Measurements from ENCODE around the gene PPP1R18. TPM values are rescaled to one million over a fixed set of nuclear protein-coding genes. Genes with fewer than 3 reads are reported as not detected.

The PPP1R18 gene

GRCh38 chr6:30641048-30641447 is 45.4 kb downstream of the PPP1R18 start:
- Histone ChIP-seq H3K4me2 (ENCODE audit: low read length) (no peak overlapping the region), H3K23ac (ENCODE audit: low read length) (no peak overlapping the region), H4K5ac (ENCODE audit: low read length) (no peak overlapping the region), H3K4me3 (ENCODE audit: low read length) (no peak overlapping the region), H2BK5ac (ENCODE audit: low read length) (no peak overlapping the region), H2AK5ac (ENCODE audit: low read length) (no peak overlapping the region), H3K79me2 (ENCODE audit: control insufficient read depth, insufficient read depth, low read length) (peaks cover 8% of the 10 kb centered on the region), H3K18ac (ENCODE audit: low read length) (no peak overlapping the region), H3K27me3 (ENCODE audit: insufficient read depth, low read length, poor library complexity) (no peaks in the 10 kb centered on the region), H2BK15ac (replicated peaks; ENCODE audit: low read depth) (no peak overlapping the region), H2BK120ac (ENCODE audit: low read depth, low read length) (no peak overlapping the region), H4K8ac (ENCODE audit: low read depth, low read length) (no peak overlapping the region), H3K36me3 (ENCODE audit: control insufficient read depth, insufficient read depth, low read length) (peaks cover 7% of the 10 kb centered on the region), H3K56ac (ENCODE audit: low read length) (no peak overlapping the region), H3K27ac (ENCODE audit: low read depth, low read length) (no peak overlapping the region), H3K4ac (ENCODE audit: low read depth, low read length) (no peak overlapping the region), H3K79me1 (ENCODE audit: low read length) (peaks cover 9% of the 10 kb centered on the region), H3K9ac (ENCODE audit: low read length) (no peak overlapping the region), H3K4me1 (ENCODE audit: control insufficient read depth, low read depth, low read length) (peaks cover under 1% of the 10 kb centered on the region)
- no peak for DNase-seq
- WGBS (ENCODE audit: extremely low coverage, insufficient coverage, low lambda C conversion rate) = no CpG with 5 or more reads among the region's 1 CpG

DNA sequence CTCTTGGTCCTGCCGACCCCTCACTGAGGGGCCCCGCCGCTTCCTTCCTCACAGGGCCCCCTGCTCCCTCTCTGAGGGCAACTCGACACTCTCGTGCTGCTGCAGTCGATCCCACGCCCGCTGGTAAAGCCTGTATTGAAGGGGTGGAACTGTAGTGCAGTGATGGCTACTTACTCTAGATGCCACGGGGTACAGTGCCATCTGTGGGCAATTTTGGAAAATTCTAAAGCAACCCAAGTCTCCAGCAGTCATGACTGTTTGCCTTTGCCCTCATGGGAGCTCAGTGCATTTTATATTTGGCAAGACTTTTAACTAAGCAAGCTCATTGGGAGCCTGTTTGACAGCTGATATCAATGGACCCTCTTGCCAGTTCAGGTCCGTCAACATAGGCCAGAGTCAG is 46.0 kb downstream of the PPP1R18 start:
- peaks cover 3% of the 10 kb centered on the region for H3K79me2 ChIP-seq (ENCODE audit: control insufficient read depth, insufficient read depth, low read length)
- H3K4me1 ChIP-seq (ENCODE audit: control insufficient read depth, low read depth, low read length) = no peaks in the 10 kb centered on the region
- H2AK5ac ChIP-seq (ENCODE audit: low read length) = no peak overlapping the region
- H2BK15ac ChIP-seq (replicated peaks; ENCODE audit: low read depth) = no peak overlapping the region
- peaks cover 5% of the 10 kb centered on the region for H3K79me1 ChIP-seq (ENCODE audit: low read length)
- no peak overlapping the region for H3K4me3 ChIP-seq (ENCODE audit: low read length)
- no peak overlapping the region for H3K18ac ChIP-seq (ENCODE audit: low read length)
- H3K27me3 ChIP-seq (ENCODE audit: insufficient read depth, low read length, poor library complexity) = no peaks in the 10 kb centered on the region
- DNase-seq = no peak
- no peak overlapping the region for H3K23ac ChIP-seq (ENCODE audit: low read length)
- H2BK120ac ChIP-seq (ENCODE audit: low read depth, low read length) = no peak overlapping the region
- no peak overlapping the region for H3K4me2 ChIP-seq (ENCODE audit: low read length)
- H4K8ac ChIP-seq (ENCODE audit: low read depth, low read length) = no peak overlapping the region
- H3K56ac ChIP-seq (ENCODE audit: low read length) = no peak overlapping the region
- peaks cover 7% of the 10 kb centered on the region for H3K36me3 ChIP-seq (ENCODE audit: control insufficient read depth, insufficient read depth, low read length)
- no peak overlapping the region for H3K27ac ChIP-seq (ENCODE audit: low read depth, low read length)
- H3K9ac ChIP-seq (ENCODE audit: low read length) = no peak overlapping the region
- H2BK5ac ChIP-seq (ENCODE audit: low read length) = no peak overlapping the region
- H3K4ac ChIP-seq (ENCODE audit: low read depth, low read length) = no peak overlapping the region
- H4K5ac ChIP-seq (ENCODE audit: low read length) = no peak overlapping the region
- no CpG with 5 or more reads among the region's 10 CpGs for WGBS (ENCODE audit: extremely low coverage, insufficient coverage, low lambda C conversion rate)

DNA sequence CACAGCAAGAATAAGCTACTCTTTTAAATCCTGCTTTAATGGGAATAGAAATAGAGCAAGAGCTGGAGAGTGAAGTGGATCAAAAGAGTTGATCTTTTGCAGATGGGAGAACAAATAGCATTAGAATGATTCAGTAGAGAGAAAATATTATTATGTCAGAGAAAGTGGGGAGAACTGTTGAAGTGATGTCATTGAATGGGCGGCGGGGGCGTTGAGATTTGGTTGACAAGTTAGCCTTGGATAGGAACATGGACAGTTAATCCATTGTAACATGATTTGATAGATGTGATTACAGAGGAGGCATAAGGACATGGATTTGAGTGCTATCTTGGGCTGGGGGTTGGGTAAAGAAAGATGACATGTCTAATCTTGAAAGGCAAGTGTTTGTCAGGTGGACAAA is 50.6 kb downstream of the PPP1R18 start:
- Histone ChIP-seq H2BK120ac (ENCODE audit: low read depth, low read length) (no peak overlapping the region), H3K18ac (ENCODE audit: low read length) (no peak overlapping the region), H3K56ac (ENCODE audit: low read length) (no peak overlapping the region), H3K23ac (ENCODE audit: low read length) (no peak overlapping the region), H4K8ac (ENCODE audit: low read depth, low read length) (peak overlapping the region; percentile 65), H3K4me3 (ENCODE audit: low read length) (no peak overlapping the region), H3K9ac (ENCODE audit: low read length) (no peak overlapping the region), H3K4ac (ENCODE audit: low read depth, low read length) (no peak overlapping the region), H2BK15ac (replicated peaks; ENCODE audit: low read depth) (no peak overlapping the region), H4K5ac (ENCODE audit: low read length) (no peak overlapping the region), H3K4me2 (ENCODE audit: low read length) (no peak overlapping the region), H3K27me3 (ENCODE audit: insufficient read depth, low read length, poor library complexity) (no peaks in the 10 kb centered on the region), H2AK5ac (ENCODE audit: low read length) (no peak overlapping the region), H3K36me3 (ENCODE audit: control insufficient read depth, insufficient read depth, low read length) (peaks cover 8% of the 10 kb centered on the region), H3K27ac (ENCODE audit: low read depth, low read length) (no peak overlapping the region), H3K79me2 (ENCODE audit: control insufficient read depth, insufficient read depth, low read length) (no peaks in the 10 kb centered on the region), H3K4me1 (ENCODE audit: control insufficient read depth, low read depth, low read length) (no peaks in the 10 kb centered on the region), H3K79me1 (ENCODE audit: low read length) (no peaks in the 10 kb centered on the region), H2BK5ac (ENCODE audit: low read length) (no peak overlapping the region)
- DNase-seq = no peak
- 100% methylated on average over 3 of the region's 3 CpGs for WGBS (ENCODE audit: extremely low coverage, insufficient coverage, low lambda C conversion rate)

DNA sequence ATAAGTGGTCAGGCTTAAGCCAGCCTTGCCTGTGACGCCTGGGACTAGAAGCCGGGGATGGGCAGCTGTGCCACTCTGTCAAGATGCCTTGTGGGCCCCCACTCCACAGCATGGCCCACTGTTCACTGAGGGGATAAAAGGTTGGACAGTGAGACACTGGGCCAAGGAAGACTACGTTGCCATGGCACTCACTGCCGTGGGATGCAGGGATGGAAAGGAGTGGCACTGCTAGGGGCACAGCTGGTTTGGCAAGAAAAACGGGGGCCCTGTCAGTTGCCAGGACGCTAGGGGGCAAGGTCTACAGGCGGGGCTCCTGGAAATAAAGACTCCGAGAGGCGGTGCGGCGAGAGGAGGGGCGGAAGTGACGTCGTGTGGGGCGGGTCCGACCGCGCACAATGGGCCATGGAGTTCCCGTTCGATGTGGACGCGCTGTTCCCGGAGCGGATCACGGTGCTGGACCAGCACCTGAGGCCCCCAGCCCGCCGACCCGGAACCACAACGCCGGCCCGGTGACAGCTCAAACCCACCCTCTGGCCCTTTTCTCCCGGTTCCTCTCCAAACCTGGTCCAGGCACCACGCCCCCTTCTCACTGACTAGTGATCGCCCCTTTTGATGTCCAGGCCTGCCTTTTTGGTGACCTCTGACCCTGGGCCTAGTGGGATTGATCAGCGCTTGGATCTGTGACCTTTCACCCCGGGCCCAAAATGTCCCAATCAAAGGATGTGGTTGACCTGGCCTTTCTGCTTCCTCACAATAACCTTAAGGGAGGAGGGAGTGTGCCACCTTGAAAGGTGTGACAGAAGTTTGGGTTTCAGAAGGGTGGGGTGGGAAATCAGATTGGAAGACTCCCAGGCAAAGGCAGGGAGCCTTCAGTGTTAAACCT is 59.7 kb downstream of the PPP1R18 start, which contains the start of gene ATAT1:
TSS of gene ATAT1 (plus strand) at position 391 of the 883 bp plus-strand sequence.
- no peak within 1 kb of the TSS for H4K8ac ChIP-seq (ENCODE audit: low read depth, low read length)
- peak within 1 kb of the TSS; percentile 41 for H3K18ac ChIP-seq (ENCODE audit: low read length)
- peaks cover 9% of the 10 kb centered on the region for H3K36me3 ChIP-seq (ENCODE audit: control insufficient read depth, insufficient read depth, low read length)
- H2BK120ac ChIP-seq (ENCODE audit: low read depth, low read length) = no peak within 1 kb of the TSS
- H3K9ac ChIP-seq (ENCODE audit: low read length) = peak within 1 kb of the TSS; percentile 92
- DNase-seq = peak; percentile 88
- WGBS (ENCODE audit: extremely low coverage, insufficient coverage, low lambda C conversion rate) = no CpG with 5 or more reads among the region's 36 CpGs
- H2BK5ac ChIP-seq (ENCODE audit: low read length) = peak within 1 kb of the TSS; percentile 14
- H3K23ac ChIP-seq (ENCODE audit: low read length) = peak within 1 kb of the TSS; percentile 9
- peak within 1 kb of the TSS; percentile 46 for H3K4ac ChIP-seq (ENCODE audit: low read depth, low read length)
- peak within 1 kb of the TSS; percentile 85 for H3K4me3 ChIP-seq (ENCODE audit: low read length)
- no peaks in the 10 kb centered on the region for H3K27me3 ChIP-seq (ENCODE audit: insufficient read depth, low read length, poor library complexity)
- peaks cover 8% of the 10 kb centered on the region for H3K79me2 ChIP-seq (ENCODE audit: control insufficient read depth, insufficient read depth, low read length)
- no peak within 1 kb of the TSS for H4K5ac ChIP-seq (ENCODE audit: low read length)
- peak within 1 kb of the TSS; percentile 91 for H3K4me2 ChIP-seq (ENCODE audit: low read length)
- H2AK5ac ChIP-seq (ENCODE audit: low read length) = peak within 1 kb of the TSS; percentile 8
- peaks cover 7% of the 10 kb centered on the region for H3K79me1 ChIP-seq (ENCODE audit: low read length)
- no peaks in the 10 kb centered on the region for H3K4me1 ChIP-seq (ENCODE audit: control insufficient read depth, low read depth, low read length)
- H2BK15ac ChIP-seq (replicated peaks; ENCODE audit: low read depth) = no peak within 1 kb of the TSS
- H3K56ac ChIP-seq (ENCODE audit: low read length) = peak within 1 kb of the TSS; percentile 98
- no peak within 1 kb of the TSS for H3K27ac ChIP-seq (ENCODE audit: low read depth, low read length)

Small RNA genes within 50 kb of the gene (small RNA-seq; reads per million reads assigned to genes)
- not detected for gene RF00019 (ENCODE audit: insufficient read depth)

Measured in mesendoderm (in vitro differentiated cells).